Left kidney (tissue), 2 donors: Measurements from ENCODE around the gene MRPS15. TPM values are rescaled to one million over a fixed set of nuclear protein-coding genes. Genes with fewer than 3 reads are reported as not detected.

Experiments used
- DNase-seq: peaks from one replicate; pipeline ENCODE4 v3.0.0-alpha.2; 2013
- polyA plus RNA-seq: library from polyadenylated mRNA; unstranded; fragments of 120-200 nt; gene quantifications from one replicate; pipeline ENCODE4 v1.2.1, GENCODE V29; 2013; ENCODE audit not compliant: insufficient read length

MRPS15 gene
- polyA plus RNA-seq, 1 donor: 68.0 TPM

GRCh38 chr1:36464605-36465393 lies 615 bp upstream of the MRPS15 start:
- no peak for DNase-seq

DNA sequence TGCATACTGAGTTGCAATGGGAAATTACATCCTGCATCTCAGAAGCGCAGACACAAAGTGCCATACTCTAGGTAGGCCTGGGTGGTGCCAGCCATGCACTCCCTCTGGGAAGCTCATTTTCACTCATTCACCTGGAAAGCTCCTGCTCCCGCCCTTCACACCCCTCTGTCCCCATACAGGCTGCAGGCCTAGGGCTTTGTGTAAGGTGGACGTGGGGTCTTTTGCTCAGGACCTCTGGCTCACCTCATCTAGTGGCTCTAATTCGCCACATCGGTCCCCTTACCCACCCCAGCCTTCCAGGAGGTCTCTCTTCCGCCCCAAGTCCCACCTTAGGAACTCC lies 751 bp downstream of the MRPS15 start:
- no peak for DNase-seq

- DNase-seq: no peak
Measured at GRCh38 chr1:36458910-36459309, 5.3 kb downstream of the MRPS15 start.

- DNase-seq: no peak
Measured at GRCh38 chr1:36457691-36458090, 6.5 kb downstream of the MRPS15 start.

- no peak for DNase-seq
Measured at GRCh38 chr1:36456391-36456928, 7.7 kb downstream of the MRPS15 start.

- DNase-seq: no peak
Measured at GRCh38 chr1:36455386-36455785, 8.8 kb downstream of the MRPS15 start.

- DNase-seq: no peak
Measured at GRCh38 chr1:36453600-36454388, 10.4 kb downstream of the MRPS15 start.

- no peak for DNase-seq
Measured at GRCh38 chr1:36453051-36453450, 11.1 kb downstream of the MRPS15 start.

- DNase-seq: no peak
Measured at GRCh38 chr1:36450919-36451305, 13.3 kb downstream of the MRPS15 start.

GRCh38 chr1:36450270-36450918 lies 13.8 kb downstream of the MRPS15 start, which contains the start of gene OSCP1:
Gene OSCP1 (minus strand): TSS chr1:36450451. CDS start chr1:36450369, 82 bp downstream.
- peak; percentile 94 for DNase-seq

DNA sequence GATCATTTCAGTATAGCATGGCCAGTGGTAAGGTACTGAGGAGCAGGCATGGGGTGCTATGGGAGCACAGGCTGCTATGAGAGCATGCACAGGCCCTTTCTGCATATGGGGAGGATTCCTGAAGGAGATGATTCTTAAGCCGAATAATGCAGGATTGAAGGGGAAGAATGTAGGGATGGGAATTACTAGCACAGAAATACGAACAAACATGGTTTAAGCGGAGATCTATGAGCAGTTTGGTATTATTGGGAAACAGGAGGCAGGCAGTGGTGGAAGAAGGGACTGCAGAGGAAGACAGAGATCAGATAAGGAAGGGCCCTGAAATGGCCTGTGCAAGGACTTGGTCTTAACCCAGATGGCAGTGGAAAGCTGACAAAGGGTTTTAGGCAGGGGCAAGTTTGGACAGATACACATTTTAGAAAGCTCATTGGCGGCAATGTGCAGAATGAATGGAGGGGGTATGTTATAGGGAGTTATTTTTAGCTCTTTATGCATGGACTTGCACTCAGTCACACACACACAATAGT lies 15.6 kb downstream of the MRPS15 start:
- no peak for DNase-seq

- no peak for DNase-seq
Measured at GRCh38 chr1:36447450-36447849, 16.7 kb downstream of the MRPS15 start.

- DNase-seq: no peak
Measured at GRCh38 chr1:36446746-36447145, 17.4 kb downstream of the MRPS15 start.

GRCh38 chr1:36446271-36446670 lies 17.9 kb downstream of the MRPS15 start:
- no peak for DNase-seq

- no peak for DNase-seq
Measured at GRCh38 chr1:36443297-36443696, 20.9 kb downstream of the MRPS15 start.

GRCh38 chr1:36442337-36442736 lies 21.8 kb downstream of the MRPS15 start:
- DNase-seq: no peak

DNA sequence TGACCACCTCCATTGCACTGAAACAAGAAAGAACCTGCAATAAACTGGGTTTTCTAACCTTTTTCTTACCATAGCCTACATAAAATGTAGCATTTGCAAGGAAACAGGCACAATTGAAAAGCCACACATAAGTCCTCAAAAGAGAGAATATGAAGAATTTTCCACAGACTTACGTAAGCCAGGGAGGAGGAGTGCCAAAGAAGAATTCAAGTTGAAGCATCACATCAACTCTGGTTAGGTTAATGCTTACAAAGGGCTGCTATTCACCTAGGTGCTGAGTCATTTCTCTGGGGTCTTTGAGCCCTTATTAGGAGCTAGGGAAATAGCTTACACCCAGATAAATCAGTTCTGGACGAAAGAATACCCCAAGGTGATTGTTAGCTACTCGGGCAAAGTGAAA lies 23.5 kb downstream of the MRPS15 start:
- DNase-seq: no peak

DNA sequence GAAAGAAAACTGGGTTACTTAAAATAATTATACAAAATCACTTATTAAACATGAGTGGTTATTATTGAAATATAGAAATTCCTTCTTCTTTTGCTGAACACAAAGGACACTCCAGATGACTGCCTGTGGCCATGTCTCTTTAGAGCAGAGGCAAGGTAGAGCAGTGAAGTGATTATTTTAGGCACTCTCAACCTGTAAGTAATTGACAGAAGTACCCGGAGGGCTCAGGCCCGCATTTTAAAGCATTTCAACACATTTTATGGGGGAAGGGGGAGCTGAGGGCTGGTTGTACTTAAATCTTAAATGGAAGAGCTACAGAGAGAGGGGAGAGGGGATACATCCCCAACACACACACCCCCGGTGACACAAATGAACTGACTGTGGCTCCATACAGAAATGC lies 24.1 kb downstream of the MRPS15 start:
- DNase-seq: no peak

- DNase-seq: no peak
Measured at GRCh38 chr1:36438715-36439114, 25.5 kb downstream of the MRPS15 start.

DNA sequence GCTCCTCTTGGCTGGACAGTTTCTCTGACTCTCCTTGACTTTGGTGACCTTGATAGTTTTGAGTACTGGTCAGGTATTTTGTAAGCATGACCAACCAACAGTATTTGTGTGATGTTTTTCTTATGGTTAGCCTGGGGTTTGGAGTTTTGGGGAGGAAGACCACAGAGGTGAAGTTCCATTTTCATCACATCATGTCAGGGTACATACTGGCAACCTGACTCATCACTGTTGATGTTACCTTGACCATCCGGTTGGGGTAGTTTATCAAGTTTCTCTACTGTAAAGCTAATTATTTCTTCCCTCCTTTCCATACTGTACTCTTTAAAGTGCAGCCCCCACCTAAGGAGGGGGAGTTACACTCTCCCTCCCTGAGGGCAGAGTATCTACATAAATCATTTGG lies 27.4 kb downstream of the MRPS15 start:
- DNase-seq: no peak

- DNase-seq: no peak
Measured at GRCh38 chr1:36433102-36433501, 31.1 kb downstream of the MRPS15 start.

DNA sequence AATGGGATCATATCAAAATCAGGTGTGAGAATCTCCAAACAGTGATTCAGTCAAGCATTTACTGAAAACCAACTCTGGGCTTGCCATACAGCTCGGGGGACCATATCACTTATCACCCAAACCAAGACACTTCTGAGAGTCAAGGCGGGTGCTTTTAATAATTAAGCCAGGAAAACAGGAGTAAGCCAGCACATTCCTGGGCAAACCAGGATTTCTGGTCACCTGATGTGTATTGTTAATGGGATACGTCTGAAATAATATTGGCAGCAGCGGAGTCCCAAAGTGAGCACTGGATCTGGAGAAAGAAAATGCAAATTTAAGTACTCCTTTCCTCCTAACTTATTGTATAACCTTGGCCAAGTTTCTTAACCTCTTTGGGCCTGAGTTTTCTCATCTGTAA lies 31.6 kb downstream of the MRPS15 start:
- no peak for DNase-seq

DNA sequence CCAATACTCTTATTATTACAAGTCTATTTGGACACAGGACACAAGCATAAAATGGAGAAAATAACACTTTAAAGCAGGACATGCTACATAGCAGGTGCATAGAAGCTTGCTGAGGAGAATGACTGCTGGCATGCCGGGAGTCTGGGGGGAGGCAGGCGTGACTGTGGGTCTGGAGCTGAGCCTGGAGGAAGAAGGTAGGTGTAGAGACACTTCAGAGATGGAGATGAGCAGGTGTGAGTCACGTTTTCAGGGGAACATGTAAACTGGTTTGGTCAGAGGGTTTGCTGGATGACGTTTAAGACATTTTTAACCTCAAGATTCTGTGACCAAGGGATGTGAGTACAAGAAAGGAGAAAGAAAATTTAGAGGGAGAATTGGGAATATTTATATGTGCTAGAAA lies 38.4 kb downstream of the MRPS15 start:
- no peak for DNase-seq
